Measurements from ENCODE around the gene KRTAP10-2.

KRTAP10-2 gene

GRCh38 chr21:44548922-44549321 is 2.4 kb downstream of the KRTAP10-2 start:
- no peak for TF ChIP-seq POLR2AphosphoS5 (IDR thresholded peaks at IDR 0.05; ENCODE audit: low read depth, low read length)
- TF ChIP-seq FOXP2 (optimal IDR thresholded peaks at IDR 0.05; ENCODE audit: borderline replicate concordance, extremely low read depth, extremely low read length, insufficient read depth) = no peak
- TF ChIP-seq SIN3A (IDR thresholded peaks at IDR 0.05; ENCODE audit: borderline replicate concordance, insufficient read depth, low read length) = no peak
- no peak for TF ChIP-seq REST (IDR thresholded peaks at IDR 0.05; ENCODE audit: insufficient read depth in 1 of 2, low read depth in 2 of 2, low read length in 2 of 2)
- no peak for TF ChIP-seq TAF1 (IDR thresholded peaks at IDR 0.05; ENCODE audit: borderline replicate concordance, insufficient read depth, low read length)

- TF ChIP-seq POLR2AphosphoS5 (IDR thresholded peaks at IDR 0.05; ENCODE audit: low read depth, low read length) (no peak), FOXP2 (optimal IDR thresholded peaks at IDR 0.05; ENCODE audit: borderline replicate concordance, extremely low read depth, extremely low read length, insufficient read depth) (no peak), TAF1 (IDR thresholded peaks at IDR 0.05; ENCODE audit: borderline replicate concordance, insufficient read depth, low read length) (no peak), SIN3A (IDR thresholded peaks at IDR 0.05; ENCODE audit: borderline replicate concordance, insufficient read depth, low read length) (no peak), REST (IDR thresholded peaks at IDR 0.05; ENCODE audit: insufficient read depth in 1 of 2, low read depth in 2 of 2, low read length in 2 of 2) (no peak)
Measured at GRCh38 chr21:44548381-44548780, 2.9 kb downstream of the KRTAP10-2 start.

GRCh38 chr21:44547656-44548331 is 3.5 kb downstream of the KRTAP10-2 start:
- TF ChIP-seq POLR2AphosphoS5 (IDR thresholded peaks at IDR 0.05; ENCODE audit: low read depth, low read length) = no peak
- no peak for TF ChIP-seq TAF1 (IDR thresholded peaks at IDR 0.05; ENCODE audit: borderline replicate concordance, insufficient read depth, low read length)
- TF ChIP-seq REST (IDR thresholded peaks at IDR 0.05; ENCODE audit: insufficient read depth in 1 of 2, low read depth in 2 of 2, low read length in 2 of 2) = no peak
- no peak for TF ChIP-seq SIN3A (IDR thresholded peaks at IDR 0.05; ENCODE audit: borderline replicate concordance, insufficient read depth, low read length)
- TF ChIP-seq FOXP2 (optimal IDR thresholded peaks at IDR 0.05; ENCODE audit: borderline replicate concordance, extremely low read depth, extremely low read length, insufficient read depth) = no peak

GRCh38 chr21:44544566-44544965 is 6.7 kb downstream of the KRTAP10-2 start:
- TF ChIP-seq FOXP2 (optimal IDR thresholded peaks at IDR 0.05; ENCODE audit: borderline replicate concordance, extremely low read depth, extremely low read length, insufficient read depth) = no peak
- TF ChIP-seq SIN3A (IDR thresholded peaks at IDR 0.05; ENCODE audit: borderline replicate concordance, insufficient read depth, low read length) = no peak
- TF ChIP-seq POLR2AphosphoS5 (IDR thresholded peaks at IDR 0.05; ENCODE audit: low read depth, low read length) = no peak
- TF ChIP-seq REST (IDR thresholded peaks at IDR 0.05; ENCODE audit: insufficient read depth in 1 of 2, low read depth in 2 of 2, low read length in 2 of 2) = no peak
- TF ChIP-seq TAF1 (IDR thresholded peaks at IDR 0.05; ENCODE audit: borderline replicate concordance, insufficient read depth, low read length) = no peak

All from PFSK-1 (cell line).